ENCODE data around the gene DOK6. TPM values are rescaled to one million over a fixed set of nuclear protein-coding genes. Genes with fewer than 3 reads are reported as not detected.

Gene DOK6
- total RNA-seq, 2 experiments from 2014 or later, result not detected

DNA sequence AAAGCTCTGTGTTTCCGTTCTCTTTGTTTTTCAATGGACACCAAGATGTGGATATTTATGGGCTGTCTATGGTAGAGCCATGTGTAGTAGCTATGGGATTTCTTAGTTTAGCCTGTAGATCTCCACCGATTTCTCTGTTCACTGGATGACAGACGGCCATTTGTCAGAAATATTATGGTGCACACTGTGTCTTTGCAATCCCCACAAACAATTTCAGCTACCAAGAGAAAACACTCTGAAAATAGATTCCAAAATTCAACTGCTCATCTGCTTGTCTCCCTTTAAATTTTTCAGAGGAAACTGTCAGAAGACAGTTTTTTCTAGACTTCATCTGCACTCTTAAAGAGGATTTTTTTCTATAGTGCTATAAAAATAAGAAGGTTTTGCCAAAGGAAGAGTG is 380.2 kb downstream of the DOK6 start:
- Histone ChIP-seq H3K27ac (ENCODE audit: low read depth, low read length, poor library complexity, severe bottlenecking) (no peak overlapping the region), H2AFZ (ENCODE audit: low read length) (no peak overlapping the region), H3K36me3 (ENCODE audit: insufficient read depth, low read length) (no peaks in the 10 kb centered on the region), H3K4me2 (ENCODE audit: low read length) (no peak overlapping the region), H3K4me3 (ENCODE audit: low read depth, low read length, poor library complexity, severe bottlenecking) (no peak overlapping the region), H3K79me2 (ENCODE audit: insufficient read depth, low read depth, low read length) (no peaks in the 10 kb centered on the region), H3K9me3 (ENCODE audit: low read length) (no peaks in the 10 kb centered on the region), H3K4me1 (ENCODE audit: insufficient read depth, low read length, poor library complexity, severe bottlenecking) (no peaks in the 10 kb centered on the region), H3K9me2 (ENCODE audit: insufficient read depth, low read length) (no peaks in the 10 kb centered on the region), H4K20me1 (ENCODE audit: insufficient read depth, low read length) (no peaks in the 10 kb centered on the region)
- ChIA-PET POLR2A (no interaction called here), CTCF (ENCODE audit: unreplicated experiment) (no interaction called here)
- TF ChIP-seq EZH2phosphoT487 (IDR thresholded peaks at IDR 0.05; ENCODE audit: borderline replicate concordance, low read depth, low read length) (no peak), CTCF (conservative IDR thresholded peaks at IDR 0.05; ENCODE audit: low read length) (no peak)
- BruUV-seq (replicated peaks), result no TSS peak
- intact Hi-C loops (cut with micrococcal nuclease; ENCODE audit: unreplicated experiment), result no loop called here
- no peak for DNase-seq (ENCODE audit: low spot score)

- intact Hi-C loops (cut with micrococcal nuclease; ENCODE audit: unreplicated experiment), result no loop called here
- no peak overlapping the region for H3K4me3 ChIP-seq (ENCODE audit: low read depth, low read length, poor library complexity, severe bottlenecking)
- no peaks in the 10 kb centered on the region for H3K9me3 ChIP-seq (ENCODE audit: low read length)
- CTCF ChIA-PET (ENCODE audit: unreplicated experiment), result no interaction called here
- no peaks in the 10 kb centered on the region for H3K36me3 ChIP-seq (ENCODE audit: insufficient read depth, low read length)
- no peaks in the 10 kb centered on the region for H3K79me2 ChIP-seq (ENCODE audit: insufficient read depth, low read depth, low read length)
- POLR2A ChIA-PET, result no interaction called here
- BruUV-seq (replicated peaks), result no TSS peak
- no peak overlapping the region for H2AFZ ChIP-seq (ENCODE audit: low read length)
- TF ChIP-seq CTCF (conservative IDR thresholded peaks at IDR 0.05; ENCODE audit: low read length), result no peak
- TF ChIP-seq EZH2phosphoT487 (IDR thresholded peaks at IDR 0.05; ENCODE audit: borderline replicate concordance, low read depth, low read length), result no peak
- H4K20me1 ChIP-seq (ENCODE audit: insufficient read depth, low read length), result no peaks in the 10 kb centered on the region
- no peaks in the 10 kb centered on the region for H3K4me1 ChIP-seq (ENCODE audit: insufficient read depth, low read length, poor library complexity, severe bottlenecking)
- H3K4me2 ChIP-seq (ENCODE audit: low read length), result no peak overlapping the region
- no peak overlapping the region for H3K27ac ChIP-seq (ENCODE audit: low read depth, low read length, poor library complexity, severe bottlenecking)
- no peaks in the 10 kb centered on the region for H3K9me2 ChIP-seq (ENCODE audit: insufficient read depth, low read length)
- no peak for DNase-seq (ENCODE audit: low spot score)
Observed at GRCh38 chr18:69784815-69785214, 384.1 kb downstream of the DOK6 start.

- Histone ChIP-seq H3K4me1 (ENCODE audit: insufficient read depth, low read length, poor library complexity, severe bottlenecking) (no peaks in the 10 kb centered on the region), H3K36me3 (ENCODE audit: insufficient read depth, low read length) (no peaks in the 10 kb centered on the region), H3K9me2 (ENCODE audit: insufficient read depth, low read length) (no peaks in the 10 kb centered on the region), H3K4me2 (ENCODE audit: low read length) (no peak overlapping the region), H2AFZ (ENCODE audit: low read length) (no peak overlapping the region), H3K9me3 (ENCODE audit: low read length) (no peaks in the 10 kb centered on the region), H3K4me3 (ENCODE audit: low read depth, low read length, poor library complexity, severe bottlenecking) (no peak overlapping the region), H4K20me1 (ENCODE audit: insufficient read depth, low read length) (no peaks in the 10 kb centered on the region), H3K27ac (ENCODE audit: low read depth, low read length, poor library complexity, severe bottlenecking) (no peak overlapping the region), H3K79me2 (ENCODE audit: insufficient read depth, low read depth, low read length) (no peaks in the 10 kb centered on the region)
- BruUV-seq (replicated peaks), result no TSS peak
- intact Hi-C loops (cut with micrococcal nuclease; ENCODE audit: unreplicated experiment), result no loop called here
- CTCF ChIA-PET (ENCODE audit: unreplicated experiment), result no interaction called here
- TF ChIP-seq EZH2phosphoT487 (IDR thresholded peaks at IDR 0.05; ENCODE audit: borderline replicate concordance, low read depth, low read length) (no peak), CTCF (conservative IDR thresholded peaks at IDR 0.05; ENCODE audit: low read length) (no peak)
- DNase-seq (ENCODE audit: low spot score), result no peak
- POLR2A ChIA-PET, result interaction anchor here (0.6 kb wide), 1 partner anchor 114 kb away, joined by 3 read pairs; no protein-coding TSS in a partner anchor
Observed at GRCh38 chr18:69785466-69785865, 384.8 kb downstream of the DOK6 start.
